ENCODE results near the gene MAK. TPM values are rescaled to one million over a fixed set of nuclear protein-coding genes. Genes with fewer than 3 reads are reported as not detected.

MAK gene
- total and polyA plus RNA-seq, 2 of the 13 experiments (the other 11 are each of a cell fraction or from before 2014, with no cell fraction given) = 0.04 TPM; not detected in 1

DNA sequence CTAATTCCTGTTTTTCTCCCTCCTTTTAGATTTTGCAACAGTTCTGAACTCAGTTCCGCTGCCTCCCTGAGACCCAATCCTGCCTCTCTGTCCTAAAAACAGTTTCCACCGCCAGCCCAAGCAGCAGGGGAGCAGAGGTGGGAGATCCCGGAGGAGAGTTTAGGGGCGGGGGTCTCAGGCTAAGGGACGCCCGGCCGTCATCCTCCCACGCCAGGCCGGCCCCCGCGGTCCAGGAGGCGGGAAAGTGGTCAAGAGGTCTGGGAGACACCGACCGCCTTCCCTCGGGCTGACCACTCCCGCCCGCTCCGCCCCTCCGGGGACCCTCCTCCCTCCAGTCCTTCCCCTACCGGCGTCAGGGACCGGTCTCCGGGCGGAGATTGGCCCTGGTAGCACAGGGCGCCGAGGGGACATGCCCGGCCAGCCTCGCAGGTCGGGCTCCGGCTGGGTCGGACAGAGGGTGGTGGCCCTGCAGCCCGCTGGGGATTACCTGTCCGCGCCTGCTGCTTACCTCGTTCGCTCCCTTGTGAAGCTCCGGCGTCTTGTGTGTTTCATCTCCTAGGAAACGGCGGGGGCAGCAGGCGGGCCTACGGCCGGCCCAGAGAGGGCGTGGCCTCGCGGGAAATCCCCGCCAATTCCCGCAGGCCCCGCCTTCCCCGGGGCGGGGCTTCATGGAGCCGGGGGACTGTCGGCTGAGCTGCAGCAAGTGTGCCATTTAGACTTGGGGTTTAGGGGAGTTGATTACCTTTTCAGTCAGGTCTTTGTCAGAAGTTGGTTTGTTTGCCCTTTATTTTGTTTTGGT is at the start of gene MAK (continued):
- peak; percentile 75; the same call in 1 of the 2 replicates for TF ChIP-seq REPIN1 (CRISPR knock-in tag; IDR thresholded peaks at IDR 0.05; ENCODE audit: borderline replicate concordance, low read depth)
- TF ChIP-seq, protein P1, sequence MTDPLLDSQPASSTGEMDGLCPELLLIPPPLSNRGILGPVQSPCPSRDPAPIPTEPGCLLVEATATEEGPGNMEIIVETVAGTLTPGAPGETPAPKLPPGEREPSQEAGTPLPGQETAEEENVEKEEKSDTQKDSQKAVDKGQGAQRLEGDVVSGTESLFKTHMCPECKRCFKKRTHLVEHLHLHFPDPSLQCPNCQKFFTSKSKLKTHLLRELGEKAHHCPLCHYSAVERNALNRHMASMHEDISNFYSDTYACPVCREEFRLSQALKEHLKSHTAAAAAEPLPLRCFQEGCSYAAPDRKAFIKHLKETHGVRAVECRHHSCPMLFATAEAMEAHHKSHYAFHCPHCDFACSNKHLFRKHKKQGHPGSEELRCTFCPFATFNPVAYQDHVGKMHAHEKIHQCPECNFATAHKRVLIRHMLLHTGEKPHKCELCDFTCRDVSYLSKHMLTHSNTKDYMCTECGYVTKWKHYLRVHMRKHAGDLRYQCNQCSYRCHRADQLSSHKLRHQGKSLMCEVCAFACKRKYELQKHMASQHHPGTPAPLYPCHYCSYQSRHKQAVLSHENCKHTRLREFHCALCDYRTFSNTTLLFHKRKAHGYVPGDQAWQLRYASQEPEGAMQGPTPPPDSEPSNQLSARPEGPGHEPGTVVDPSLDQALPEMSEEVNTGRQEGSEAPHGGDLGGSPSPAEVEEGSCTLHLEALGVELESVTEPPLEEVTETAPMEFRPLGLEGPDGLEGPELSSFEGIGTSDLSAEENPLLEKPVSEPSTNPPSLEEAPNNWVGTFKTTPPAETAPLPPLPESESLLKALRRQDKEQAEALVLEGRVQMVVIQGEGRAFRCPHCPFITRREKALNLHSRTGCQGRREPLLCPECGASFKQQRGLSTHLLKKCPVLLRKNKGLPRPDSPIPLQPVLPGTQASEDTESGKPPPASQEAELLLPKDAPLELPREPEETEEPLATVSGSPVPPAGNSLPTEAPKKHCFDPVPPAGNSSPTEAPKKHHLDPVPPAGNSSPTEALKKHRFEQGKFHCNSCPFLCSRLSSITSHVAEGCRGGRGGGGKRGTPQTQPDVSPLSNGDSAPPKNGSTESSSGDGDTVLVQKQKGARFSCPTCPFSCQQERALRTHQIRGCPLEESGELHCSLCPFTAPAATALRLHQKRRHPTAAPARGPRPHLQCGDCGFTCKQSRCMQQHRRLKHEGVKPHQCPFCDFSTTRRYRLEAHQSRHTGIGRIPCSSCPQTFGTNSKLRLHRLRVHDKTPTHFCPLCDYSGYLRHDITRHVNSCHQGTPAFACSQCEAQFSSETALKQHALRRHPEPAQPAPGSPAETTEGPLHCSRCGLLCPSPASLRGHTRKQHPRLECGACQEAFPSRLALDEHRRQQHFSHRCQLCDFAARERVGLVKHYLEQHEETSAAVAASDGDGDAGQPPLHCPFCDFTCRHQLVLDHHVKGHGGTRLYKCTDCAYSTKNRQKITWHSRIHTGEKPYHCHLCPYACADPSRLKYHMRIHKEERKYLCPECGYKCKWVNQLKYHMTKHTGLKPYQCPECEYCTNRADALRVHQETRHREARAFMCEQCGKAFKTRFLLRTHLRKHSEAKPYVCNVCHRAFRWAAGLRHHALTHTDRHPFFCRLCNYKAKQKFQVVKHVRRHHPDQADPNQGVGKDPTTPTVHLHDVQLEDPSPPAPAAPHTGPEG (CRISPR knock-in tag; IDR thresholded peaks at IDR 0.05) = 0 out of 2 replicates have a peak, but pooled peaks have one; percentile 26
- TF ChIP-seq, protein P2, sequence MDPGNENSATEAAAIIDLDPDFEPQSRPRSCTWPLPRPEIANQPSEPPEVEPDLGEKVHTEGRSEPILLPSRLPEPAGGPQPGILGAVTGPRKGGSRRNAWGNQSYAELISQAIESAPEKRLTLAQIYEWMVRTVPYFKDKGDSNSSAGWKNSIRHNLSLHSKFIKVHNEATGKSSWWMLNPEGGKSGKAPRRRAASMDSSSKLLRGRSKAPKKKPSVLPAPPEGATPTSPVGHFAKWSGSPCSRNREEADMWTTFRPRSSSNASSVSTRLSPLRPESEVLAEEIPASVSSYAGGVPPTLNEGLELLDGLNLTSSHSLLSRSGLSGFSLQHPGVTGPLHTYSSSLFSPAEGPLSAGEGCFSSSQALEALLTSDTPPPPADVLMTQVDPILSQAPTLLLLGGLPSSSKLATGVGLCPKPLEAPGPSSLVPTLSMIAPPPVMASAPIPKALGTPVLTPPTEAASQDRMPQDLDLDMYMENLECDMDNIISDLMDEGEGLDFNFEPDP (CRISPR knock-in tag; conservative IDR thresholded peaks at IDR 0.05) = no peak
- TF ChIP-seq GTF3A (CRISPR knock-in tag; conservative IDR thresholded peaks at IDR 0.05) = peak; percentile 63; the same call in 1 of the 2 replicates
- peak; percentile 43 for TF ChIP-seq TAF15 (IDR thresholded peaks at IDR 0.05; ENCODE audit: low read depth, low read length, poor library complexity, severe bottlenecking)
- TF ChIP-seq ZNF644 (CRISPR knock-in tag; IDR thresholded peaks at IDR 0.05; ENCODE audit: low read depth) = 0 out of 2 replicates have a peak, but pooled peaks have one; percentile 19
- TF ChIP-seq GABPB1 (CRISPR knock-in tag; IDR thresholded peaks at IDR 0.05) = peak; percentile 61; the same call in 1 of the 2 replicates
- no peak for TF ChIP-seq ZNF446 (CRISPR knock-in tag; IDR thresholded peaks at IDR 0.05)
- peak; percentile 50; the same call in 1 of the 2 replicates for TF ChIP-seq POGK (CRISPR knock-in tag; conservative IDR thresholded peaks at IDR 0.05)
- no peak for TF ChIP-seq SP1 (IDR thresholded peaks at IDR 0.05)
- TF ChIP-seq SP1 (CRISPR knock-in tag; IDR thresholded peaks at IDR 0.05) = peak; percentile 79; the same call in 1 of the 2 replicates
- TF ChIP-seq ZMYM4 (CRISPR knock-in tag; IDR thresholded peaks at IDR 0.05) = peak; percentile 23; the same call in 1 of the 2 replicates
- peak; percentile 90; the same call in 1 of the 2 replicates for TF ChIP-seq PCBP1 (IDR thresholded peaks at IDR 0.05; ENCODE audit: borderline replicate concordance, low read depth, low read length)
- 0 out of 2 replicates have a peak, but pooled peaks have one; percentile 62 for TF ChIP-seq ZNF225 (CRISPR knock-in tag; IDR thresholded peaks at IDR 0.05)
- TF ChIP-seq NFE2L2 (IDR thresholded peaks at IDR 0.05; ENCODE audit: low read length) = no peak
- peak; percentile 66 for TF ChIP-seq KMT2B (CRISPR knock-in tag; IDR thresholded peaks at IDR 0.05)
- TF ChIP-seq KDM6A (CRISPR knock-in tag; IDR thresholded peaks at IDR 0.05; ENCODE audit: low read depth) = no peak
- peak; percentile 82; the same call in 1 of the 2 replicates for TF ChIP-seq MTA1 (CRISPR knock-in tag; IDR thresholded peaks at IDR 0.05; ENCODE audit: borderline replicate concordance)
- peak; percentile 58; the same call in 1 of the 2 replicates for TF ChIP-seq ZFX (CRISPR knock-in tag; IDR thresholded peaks at IDR 0.05; ENCODE audit: low read depth)
